ENCODE data around the gene CDHR5. TPM values are rescaled to one million over a fixed set of nuclear protein-coding genes. Genes with fewer than 3 reads are reported as not detected.

Gene CDHR5
- total and polyA plus RNA-seq, 2 of the 4 experiments (the other 2 are of a cell fraction): not detected

DNA sequence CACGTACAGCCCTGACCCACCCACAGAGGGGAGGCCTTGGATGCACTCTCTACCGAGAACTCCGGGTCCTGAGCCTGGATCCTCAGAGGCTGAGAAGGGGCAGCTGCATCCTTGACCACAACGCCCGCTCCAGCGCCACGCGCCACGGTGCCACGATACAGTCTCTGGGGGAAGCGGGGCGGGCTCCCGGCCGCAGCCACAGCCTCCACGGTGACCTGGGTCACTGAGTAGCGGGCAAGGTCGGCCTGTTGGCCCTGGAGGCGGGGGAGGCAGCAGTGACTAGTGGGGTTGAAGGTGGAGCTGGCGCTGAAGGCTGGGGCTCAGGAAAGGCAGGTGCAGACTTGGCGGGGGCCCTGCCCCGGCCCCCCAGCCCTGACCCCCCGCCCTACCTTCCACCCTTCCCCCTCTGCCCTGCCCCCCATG lies 5.1 kb downstream of the CDHR5 start:
- Histone ChIP-seq H2AK5ac (ENCODE audit: low read depth, low read length) (no peak overlapping the region), H3K27ac (ENCODE audit: insufficient read depth, low read length) (no peak overlapping the region), H4K91ac (ENCODE audit: insufficient read depth, low read depth, low read length) (no peak overlapping the region), H2AK9ac (replicated peaks; ENCODE audit: low read depth, low read length, poor library complexity) (no peak overlapping the region), H3K23ac (ENCODE audit: low read depth, low read length) (no peak overlapping the region), H2BK5ac (ENCODE audit: low read depth, low read length, poor library complexity, severe bottlenecking) (no peak overlapping the region), H2AFZ (replicated peaks; ENCODE audit: low read length, poor library complexity) (no peak overlapping the region), H3K4me2 (ENCODE audit: low read depth, low read length) (no peak overlapping the region), H3K56ac (ENCODE audit: extremely low read depth, insufficient read depth, low read length) (no peak overlapping the region), H3K14ac (replicated peaks; ENCODE audit: low read depth, low read length) (no peak overlapping the region), H3K9ac (ENCODE audit: low read depth, low read length) (no peak overlapping the region), H3K79me1 (ENCODE audit: low read depth in 1 of 2, low read length in 2 of 2) (peaks cover 2 to 25% of the 10 kb centered on the region in 2 experiments; a peak in 2 of 4 replicates), H3K4me3 (ENCODE audit: insufficient read depth, low read depth, low read length) (no peak overlapping the region), H3K4me1 (ENCODE audit: control insufficient read depth, insufficient read depth, low read length) (peaks cover 4% of the 10 kb centered on the region; the same call in 1 of the 2 replicates), H3K9me1 (ENCODE audit: insufficient read depth, low read length) (0 out of 2 replicates have a peak, but pooled peaks cover 3% of the 10 kb centered on the region), H3K36me3 (ENCODE audit: control insufficient read depth, insufficient read depth, low read length) (peaks cover 6% of the 10 kb centered on the region; the same call in 1 of the 2 replicates), H2BK120ac (ENCODE audit: low read depth, low read length) (no peak overlapping the region), H4K20me1 (ENCODE audit: insufficient read depth, low read length) (peaks cover 6% of the 10 kb centered on the region), H4K8ac (ENCODE audit: low read depth in 2 of 2, low read length in 2 of 2) (no peak overlapping the region), H2BK20ac (ENCODE audit: low read depth, low read length) (no peak overlapping the region), H3K18ac (ENCODE audit: low read depth, low read length) (no peak overlapping the region), H3K9me3 (ENCODE audit: control insufficient read depth, insufficient read depth, low read length) (no peaks in the 10 kb centered on the region), H3K27me3 (ENCODE audit: control insufficient read depth, insufficient read depth, low read length) (no peaks in the 10 kb centered on the region), H4K5ac (ENCODE audit: low read depth, low read length) (no peak overlapping the region), H2BK15ac (ENCODE audit: low read depth, low read length) (no peak overlapping the region), H3K4ac (ENCODE audit: low read depth, low read length) (no peak overlapping the region)
- TF ChIP-seq, protein P1, sequence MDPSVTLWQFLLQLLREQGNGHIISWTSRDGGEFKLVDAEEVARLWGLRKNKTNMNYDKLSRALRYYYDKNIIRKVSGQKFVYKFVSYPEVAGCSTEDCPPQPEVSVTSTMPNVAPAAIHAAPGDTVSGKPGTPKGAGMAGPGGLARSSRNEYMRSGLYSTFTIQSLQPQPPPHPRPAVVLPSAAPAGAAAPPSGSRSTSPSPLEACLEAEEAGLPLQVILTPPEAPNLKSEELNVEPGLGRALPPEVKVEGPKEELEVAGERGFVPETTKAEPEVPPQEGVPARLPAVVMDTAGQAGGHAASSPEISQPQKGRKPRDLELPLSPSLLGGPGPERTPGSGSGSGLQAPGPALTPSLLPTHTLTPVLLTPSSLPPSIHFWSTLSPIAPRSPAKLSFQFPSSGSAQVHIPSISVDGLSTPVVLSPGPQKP (IDR thresholded peaks at IDR 0.05; ENCODE audit: borderline replicate concordance, low read depth, low read length): no peak
- TF ChIP-seq CHD1 (IDR thresholded peaks at IDR 0.05; ENCODE audit: low read depth, low read length) (no peak), MXI1 (IDR thresholded peaks at IDR 0.05; ENCODE audit: borderline replicate concordance, low read depth, low read length) (no peak), MAZ (IDR thresholded peaks at IDR 0.05; ENCODE audit: borderline replicate concordance, low read depth, low read length) (no peak), POLR2A (IDR thresholded peaks at IDR 0.05; ENCODE audit: low read depth, low read length) (no peak), SMC3 (IDR thresholded peaks at IDR 0.05; ENCODE audit: low read depth, low read length) (no peak), BHLHE40 (IDR thresholded peaks at IDR 0.05; ENCODE audit: low read depth, low read length) (no peak), MAFK (IDR thresholded peaks at IDR 0.05; ENCODE audit: low read depth, low read length) (no peak), RFX5 (IDR thresholded peaks at IDR 0.05; ENCODE audit: low read depth, low read length) (no peak), FOS (IDR thresholded peaks at IDR 0.05; ENCODE audit: low read depth, low read length) (no peak), CEBPB (IDR thresholded peaks at IDR 0.05; ENCODE audit: low read depth, low read length) (no peak), NFE2L2 (IDR thresholded peaks at IDR 0.05; ENCODE audit: low read depth, low read length) (no peak), RAD21 (IDR thresholded peaks at IDR 0.05; ENCODE audit: low read length) (no peak), RCOR1 (IDR thresholded peaks at IDR 0.05; ENCODE audit: insufficient replicate concordance, low read length) (no peak)
- TF ChIP-seq, protein P2, sequence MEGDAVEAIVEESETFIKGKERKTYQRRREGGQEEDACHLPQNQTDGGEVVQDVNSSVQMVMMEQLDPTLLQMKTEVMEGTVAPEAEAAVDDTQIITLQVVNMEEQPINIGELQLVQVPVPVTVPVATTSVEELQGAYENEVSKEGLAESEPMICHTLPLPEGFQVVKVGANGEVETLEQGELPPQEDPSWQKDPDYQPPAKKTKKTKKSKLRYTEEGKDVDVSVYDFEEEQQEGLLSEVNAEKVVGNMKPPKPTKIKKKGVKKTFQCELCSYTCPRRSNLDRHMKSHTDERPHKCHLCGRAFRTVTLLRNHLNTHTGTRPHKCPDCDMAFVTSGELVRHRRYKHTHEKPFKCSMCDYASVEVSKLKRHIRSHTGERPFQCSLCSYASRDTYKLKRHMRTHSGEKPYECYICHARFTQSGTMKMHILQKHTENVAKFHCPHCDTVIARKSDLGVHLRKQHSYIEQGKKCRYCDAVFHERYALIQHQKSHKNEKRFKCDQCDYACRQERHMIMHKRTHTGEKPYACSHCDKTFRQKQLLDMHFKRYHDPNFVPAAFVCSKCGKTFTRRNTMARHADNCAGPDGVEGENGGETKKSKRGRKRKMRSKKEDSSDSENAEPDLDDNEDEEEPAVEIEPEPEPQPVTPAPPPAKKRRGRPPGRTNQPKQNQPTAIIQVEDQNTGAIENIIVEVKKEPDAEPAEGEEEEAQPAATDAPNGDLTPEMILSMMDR (conservative IDR thresholded peaks at IDR 0.05; ENCODE audit: low read depth, low read length): no peak
- TF ChIP-seq, protein P3, sequence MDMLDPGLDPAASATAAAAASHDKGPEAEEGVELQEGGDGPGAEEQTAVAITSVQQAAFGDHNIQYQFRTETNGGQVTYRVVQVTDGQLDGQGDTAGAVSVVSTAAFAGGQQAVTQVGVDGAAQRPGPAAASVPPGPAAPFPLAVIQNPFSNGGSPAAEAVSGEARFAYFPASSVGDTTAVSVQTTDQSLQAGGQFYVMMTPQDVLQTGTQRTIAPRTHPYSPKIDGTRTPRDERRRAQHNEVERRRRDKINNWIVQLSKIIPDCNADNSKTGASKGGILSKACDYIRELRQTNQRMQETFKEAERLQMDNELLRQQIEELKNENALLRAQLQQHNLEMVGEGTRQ (IDR thresholded peaks at IDR 0.05; ENCODE audit: low read depth, low read length): no peak
- no TSS peak for BruUV-seq (replicated peaks)
- WGBS, 2 experiments (ENCODE audit: extremely low coverage in 2 of 2, insufficient read length in 1 of 2): 93% methylated on average over 3 of the region's 22 CpGs; no CpG with 5 or more reads in 1 of the 2 experiments
- POLR2A ChIA-PET (ENCODE audit: unreplicated experiment): no interaction called here
- dilution Hi-C loops (cut with HindIII; ENCODE audit: low sequenced_read_pairs, unreplicated experiment): no loop called here
- in situ Hi-C loops (cut with MboI; ENCODE audit: low sequenced_read_pairs): no loop called here
- intact Hi-C loops (cut with micrococcal nuclease): no loop called here
- DNase-seq (no peak), ATAC-seq (ENCODE audit: low read depth) (no peak)
- CTCF ChIA-PET: no interaction called here

All from IMR-90 (cell line).